Measurements from ENCODE around the gene CCDC33. TPM values are rescaled to one million over a fixed set of nuclear protein-coding genes. Genes with fewer than 3 reads are reported as not detected.

The CCDC33 gene
- total and polyA plus RNA-seq, 10 of the 15 experiments (the other 5 are each of a cell fraction or from before 2014, with no cell fraction given), result 0.57 to 5.8 (median 4.3) TPM

GRCh38 chr15:74350295-74351275, 114.5 kb downstream of the CCDC33 start:
- Histone ChIP-seq H3K27me3 (replicated peaks in 1 of 2; ENCODE audit: control insufficient read depth in 2 of 2, insufficient read depth in 2 of 2, low read length in 1 of 2) (no peaks in the 10 kb centered on the region), H3K27ac (ENCODE audit: control insufficient read depth, insufficient read depth) (no peak overlapping the region), H3K79me2 (ENCODE audit: control insufficient read depth, insufficient read depth, low read length) (no peaks in the 10 kb centered on the region), H3K4me1 (ENCODE audit: control insufficient read depth, insufficient read depth, low read length) (no peaks in the 10 kb centered on the region), H3K4me3 (no peak overlapping the region), H3K9me3 (replicated peaks; ENCODE audit: control insufficient read depth, insufficient read depth, low read length) (no peaks in the 10 kb centered on the region), H3K36me3 (ENCODE audit: control insufficient read depth in 2 of 2, insufficient read depth in 2 of 2, low read length in 1 of 2) (no peaks in the 10 kb centered on the region), H2AFZ (ENCODE audit: control insufficient read depth, low read depth, low read length) (no peak overlapping the region), H4K20me1 (ENCODE audit: control insufficient read depth, insufficient read depth) (no peaks in the 10 kb centered on the region), H3K4me2 (ENCODE audit: control insufficient read depth, insufficient read depth) (no peak overlapping the region), H3K9ac (ENCODE audit: control insufficient read depth, insufficient read depth, low read length) (no peak overlapping the region)
- DNase-seq (ENCODE audit: low read depth, low spot score) (no peak), ATAC-seq (no peak), FAIRE-seq (no peak)
- CTCF ChIA-PET, result no interaction called here
- SMC1A ChIA-PET (ENCODE audit: uncharacterized antibody, unreplicated experiment), result interaction anchor here (1.1 kb wide), 1 partner anchor 418 kb away, joined by 3 read pairs; no protein-coding TSS in a partner anchor
- 37% methylated on average over 14 of the region's 14 CpGs for WGBS (ENCODE audit: insufficient coverage, insufficient replicate concordance, low lambda C conversion rate, missing lambda C conversion rate)
- intact Hi-C loops (cut with micrococcal nuclease; ENCODE audit: unreplicated experiment) (no loop called here), in situ Hi-C loops (cut with MboI) (no loop called here)
- POLR2A ChIA-PET, result no interaction called here
- BruUV-seq (replicated peaks), result no TSS peak
- RAD21 ChIA-PET (ENCODE audit: unreplicated experiment), result no interaction called here
- TF ChIP-seq ATF2 (IDR thresholded peaks at IDR 0.05; ENCODE audit: low read length), result no peak
- TF ChIP-seq FOS (IDR thresholded peaks at IDR 0.05; ENCODE audit: borderline replicate concordance, extremely low read depth, insufficient read length), result no peak
- no peak for TF ChIP-seq ZBED1 (IDR thresholded peaks at IDR 0.05; ENCODE audit: borderline replicate concordance)
- TF ChIP-seq SKIL (IDR thresholded peaks at IDR 0.05; ENCODE audit: low read depth, poor library complexity, severe bottlenecking), result no peak
- TF ChIP-seq ZBTB4 (CRISPR knock-in tag; IDR thresholded peaks at IDR 0.05), result no peak
- no peak for TF ChIP-seq IKZF1 (conservative IDR thresholded peaks at IDR 0.05)
- no peak for TF ChIP-seq EED (IDR thresholded peaks at IDR 0.05; ENCODE audit: low read depth)
- TF ChIP-seq RELB (IDR thresholded peaks at IDR 0.05; ENCODE audit: low read depth), result no peak
- TF ChIP-seq LARP7 (IDR thresholded peaks at IDR 0.05), result no peak
- no peak for TF ChIP-seq NFYA (IDR thresholded peaks at IDR 0.05; ENCODE audit: borderline replicate concordance, low read depth, low read length)
- no peak for TF ChIP-seq JUNB (IDR thresholded peaks at IDR 0.05)
- no peak for TF ChIP-seq MEF2A (IDR thresholded peaks at IDR 0.05; ENCODE audit: insufficient read depth, low read depth, low read length)
- TF ChIP-seq HDAC2 (IDR thresholded peaks at IDR 0.05), result no peak
- no peak for TF ChIP-seq RAD21 (IDR thresholded peaks at IDR 0.05; ENCODE audit: insufficient read depth, low read depth, low read length)
- TF ChIP-seq TARDBP (IDR thresholded peaks at IDR 0.05; ENCODE audit: borderline replicate concordance), result no peak
- no peak for TF ChIP-seq JUND (IDR thresholded peaks at IDR 0.05; ENCODE audit: low read depth, low read length)

All from GM12878 (cell line).